PC-3 (cell line): Measurements from ENCODE around the gene WDR93. TPM values are rescaled to one million over a fixed set of nuclear protein-coding genes. Genes with fewer than 3 reads are reported as not detected.

ENCODE experiments used
- ATAC-seq: fragments of 200-7000 bp; cut with Tn5 transposase; 2 replicates; pipeline ENCODE4 v1.9.1; 2020; ENCODE audit warnings: mild to moderate bottlenecking, moderate library complexity
- BruUV-seq: library from RNA; stranded (reverse); fragments of 400-500 nt; replicated peaks from 2 replicates; lab custom pipeline; 2021; lab: Mats Ljungman, UMichigan
- CTCF ChIA-PET: fragments of 300-600 bp; sonication (Branson Sonifier 250); formaldehyde crosslinking; loops from one replicate; lab custom pipeline; 2022; ENCODE audit warnings: antibody characterized with exemption; lab: Charles Lee
- POLR2A ChIA-PET: fragments of 300-600 bp; sonication (Branson Sonifier 250); formaldehyde crosslinking; loops from one replicate; lab custom pipeline; 2022; ENCODE audit warnings: antibody characterized with exemption; ENCODE audit not compliant: unreplicated experiment; lab: Charles Lee
- DNase-seq: peaks from one replicate; pipeline ENCODE4 v3.0.0-alpha.2; 2015
- H2AFZ ChIP-seq: fragments of 300-600 bp; sonication (generic); 2 replicates; pipeline ENCODE4 v1.6.0; 2016; ENCODE audit warnings: antibody characterized with exemption, low read length
- H3F3A ChIP-seq: fragments of 300-600 bp; sonication (generic); one replicate; pipeline ENCODE4 v1.6.0; 2017; ENCODE audit warnings: antibody characterized with exemption, low read length, control low read depth, mild to moderate bottlenecking; ENCODE audit not compliant: unreplicated experiment
- H3K27ac ChIP-seq: fragments of 300-600 bp; sonication (generic); 2 replicates; pipeline ENCODE4 v1.5.1; 2016; ENCODE audit warnings: mild to moderate bottlenecking, low read length
- H3K27me3 ChIP-seq: fragments of 300-600 bp; sonication (generic); 2 replicates; pipeline ENCODE4 v1.6.1; 2016; ENCODE audit warnings: low read length, mixed read lengths
- H3K36me3 ChIP-seq: fragments of 300-600 bp; sonication (generic); 2 replicates; pipeline ENCODE4 v1.6.1; 2016; ENCODE audit warnings: low read depth, mixed run types, low read length, mixed read lengths
- H3K4me1 ChIP-seq: fragments of 300-600 bp; sonication (generic); 2 replicates; pipeline ENCODE4 v1.5.1; 2016; ENCODE audit warnings: low read length; ENCODE audit not compliant: insufficient read depth
- H3K4me2 ChIP-seq: fragments of 300-600 bp; sonication (generic); 2 replicates; pipeline ENCODE4 v1.6.0; 2016; ENCODE audit warnings: low read length
- H3K4me3 ChIP-seq: fragments of 300-600 bp; sonication (generic); 2 replicates; pipeline ENCODE4 v1.5.1; 2016; ENCODE audit warnings: mild to moderate bottlenecking, low read length, mixed read lengths
- H3K79me2 ChIP-seq: fragments of 300-600 bp; sonication (generic); 2 replicates; pipeline ENCODE4 v1.6.1; 2017; ENCODE audit warnings: low read length, mixed read lengths
- H3K9ac ChIP-seq: fragments of 300-600 bp; sonication (generic); 2 replicates; pipeline ENCODE4 v1.6.0; 2016; ENCODE audit warnings: mild to moderate bottlenecking, low read length
- H3K9me2 ChIP-seq: fragments of 300-600 bp; sonication (generic); replicated peaks from 2 replicates; pipeline ENCODE4 v1.6.1; 2016; ENCODE audit warnings: mixed run types, low read length, mixed read lengths
- H3K9me3 ChIP-seq: fragments of 300-600 bp; sonication (generic); 2 replicates; pipeline ENCODE4 v1.6.1; 2016; ENCODE audit warnings: low read length, mixed read lengths
- H4K20me1 ChIP-seq: fragments of 300-600 bp; sonication (generic); 2 replicates; pipeline ENCODE4 v1.6.1; 2016; ENCODE audit warnings: low read length, mixed read lengths
- CTCF ChIP-seq: fragments of 300-600 bp; sonication (generic); conservative IDR thresholded peaks from 2 replicates; pipeline ENCODE4 v1.5.1; 2017; ENCODE audit warnings: antibody characterized with exemption, low read depth, mild to moderate bottlenecking, low read length
- EZH2 ChIP-seq: fragments of 300-600 bp; sonication (generic); IDR thresholded peaks from one replicate; pipeline ENCODE4 v1.6.1; 2017; ENCODE audit warnings: antibody characterized with exemption, mild to moderate bottlenecking, low read length; ENCODE audit not compliant: unreplicated experiment
- EZH2phosphoT487 ChIP-seq: fragments of 300-600 bp; sonication (generic); IDR thresholded peaks from 2 replicates; pipeline ENCODE4 v1.6.1; 2018; ENCODE audit warnings: mild to moderate bottlenecking, antibody characterized with exemption, low read length, borderline replicate concordance
- intact Hi-C: fragments of 100-400 bp; cut with micrococcal nuclease; formaldehyde crosslinking; loops from 2 replicates; pipeline ENCODE4 v1.9.0; 2023
- total RNA-seq: library from RNA; depleted of rRNA; stranded (reverse); fragments of >200 nt; gene quantifications from 2 replicates; pipeline ENCODE4 v1.2.3, GENCODE V29; 2014

The WDR93 gene
- total RNA-seq, 1 experiment from 2014 or later = 0.22 TPM

DNA sequence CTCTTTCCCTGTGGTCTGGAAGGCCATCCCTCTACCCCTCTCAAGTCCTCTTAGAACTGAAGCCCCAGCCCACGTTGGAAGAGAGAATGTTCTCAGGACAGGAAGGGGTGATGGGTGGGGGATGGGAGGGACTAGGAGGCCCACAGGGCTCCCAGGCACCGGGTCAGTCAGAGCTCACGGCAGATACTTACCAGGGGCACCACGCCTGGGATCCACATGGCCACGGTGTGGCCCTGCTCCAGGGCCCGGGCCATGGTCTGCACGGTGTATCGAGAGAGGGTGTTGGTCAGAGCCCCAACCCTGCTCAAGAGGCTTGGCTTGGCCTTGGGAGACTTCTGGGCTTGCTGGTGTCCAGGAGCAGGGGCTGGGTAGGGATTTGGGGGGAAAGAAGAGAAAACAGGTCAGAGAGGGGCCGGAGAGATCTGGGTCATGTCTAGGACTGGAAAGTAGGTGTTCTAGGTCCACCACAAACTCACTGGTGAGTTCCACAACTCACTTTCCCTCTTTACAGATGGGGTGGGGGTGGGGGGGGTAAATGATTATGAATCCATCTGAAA is 21.2 kb upstream of the WDR93 start:
- Histone ChIP-seq H3K4me3 (no peak overlapping the region), H3K36me3 (no peaks in the 10 kb centered on the region), H3K4me2 (no peak overlapping the region), H3F3A (no peaks in the 10 kb centered on the region), H2AFZ (no peak overlapping the region), H3K9ac (no peak overlapping the region), H3K9me3 (no peaks in the 10 kb centered on the region), H4K20me1 (no peaks in the 10 kb centered on the region), H3K27ac (no peak overlapping the region), H3K79me2 (no peaks in the 10 kb centered on the region), H3K27me3 (no peaks in the 10 kb centered on the region), H3K9me2 (no peaks in the 10 kb centered on the region), H3K4me1 (peaks cover 15% of the 10 kb centered on the region)
- CTCF ChIA-PET = no interaction called here
- intact Hi-C loops = no loop called here
- no peak for ATAC-seq
- TF ChIP-seq EZH2 = no peak
- TF ChIP-seq CTCF = no peak
- TF ChIP-seq EZH2phosphoT487 = no peak
- POLR2A ChIA-PET = no interaction called here
- BruUV-seq = no TSS peak
- DNase-seq = no peak

DNA sequence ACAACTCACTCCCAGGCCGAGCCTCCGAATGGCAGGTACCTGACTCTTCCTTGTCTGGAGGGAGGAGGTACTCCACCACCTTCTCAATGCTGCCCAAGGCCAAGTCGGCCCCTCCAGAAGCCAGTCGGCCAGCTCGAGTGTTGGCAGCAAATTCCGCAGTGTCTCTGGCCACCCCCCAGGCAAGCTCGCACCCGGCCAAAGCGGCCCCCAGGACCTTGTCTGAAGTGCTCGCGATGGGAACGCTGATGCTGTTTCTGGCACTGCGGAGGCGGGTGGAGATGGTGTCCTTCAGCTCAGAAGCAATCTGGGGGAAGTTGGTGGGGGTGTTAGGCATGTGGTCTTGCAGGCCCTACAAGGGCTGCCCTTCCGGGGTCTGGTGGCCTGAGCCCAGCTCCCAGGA is 20.7 kb upstream of the WDR93 start:
- no peak overlapping the region for H2AFZ ChIP-seq
- H3K27me3 ChIP-seq = no peaks in the 10 kb centered on the region
- TF ChIP-seq EZH2phosphoT487 (no peak), CTCF (no peak), EZH2 (no peak)
- H3K9me3 ChIP-seq = no peaks in the 10 kb centered on the region
- H3K27ac ChIP-seq = no peak overlapping the region
- peaks cover 10% of the 10 kb centered on the region for H3K4me1 ChIP-seq
- H3K4me3 ChIP-seq = no peak overlapping the region
- H3K9me2 ChIP-seq = no peaks in the 10 kb centered on the region
- ChIA-PET POLR2A (no interaction called here), CTCF (no interaction called here)
- no peaks in the 10 kb centered on the region for H3F3A ChIP-seq
- no peak for ATAC-seq
- no peak overlapping the region for H3K9ac ChIP-seq
- H4K20me1 ChIP-seq = no peaks in the 10 kb centered on the region
- no peak overlapping the region for H3K4me2 ChIP-seq
- BruUV-seq = no TSS peak
- H3K79me2 ChIP-seq = no peaks in the 10 kb centered on the region
- intact Hi-C loops = no loop called here
- no peaks in the 10 kb centered on the region for H3K36me3 ChIP-seq
- no peak for DNase-seq

- ATAC-seq (no peak), DNase-seq (no peak)
- CTCF ChIA-PET = no interaction called here
- no peaks in the 10 kb centered on the region for H3F3A ChIP-seq
- no peak overlapping the region for H3K9ac ChIP-seq
- no peaks in the 10 kb centered on the region for H4K20me1 ChIP-seq
- POLR2A ChIA-PET = no interaction called here
- no peak overlapping the region for H2AFZ ChIP-seq
- TF ChIP-seq CTCF (no peak), EZH2phosphoT487 (no peak), EZH2 (no peak)
- H3K4me1 ChIP-seq = 0 out of 2 replicates have a peak, but pooled peaks cover under 1% of the 10 kb centered on the region
- H3K79me2 ChIP-seq = no peaks in the 10 kb centered on the region
- no peak overlapping the region for H3K4me3 ChIP-seq
- H3K27ac ChIP-seq = no peak overlapping the region
- no peaks in the 10 kb centered on the region for H3K36me3 ChIP-seq
- no peaks in the 10 kb centered on the region for H3K9me2 ChIP-seq
- intact Hi-C loops = no loop called here
- H3K4me2 ChIP-seq = no peak overlapping the region
- no peaks in the 10 kb centered on the region for H3K27me3 ChIP-seq
- H3K9me3 ChIP-seq = no peaks in the 10 kb centered on the region
- BruUV-seq = no TSS peak
Measured at GRCh38 chr15:89670971-89671560, 19.5 kb upstream of the WDR93 start.
